H9 (cell line): ENCODE measurements around the gene KIF19. TPM values are rescaled to one million over a fixed set of nuclear protein-coding genes. Genes with fewer than 3 reads are reported as not detected.

Experiments used
- DNase-seq: peaks from one replicate; pipeline ENCODE4 v3.0.0-alpha.2; 2017
- H2AFZ ChIP-seq: one replicate; pipeline ENCODE4 v1.6.1; 2013; ENCODE audit warnings: mild to moderate bottlenecking, low read length, control low read depth, moderate library complexity
- H2AK5ac ChIP-seq: 2 replicates; pipeline ENCODE4 v1.6.1; 2013; ENCODE audit warnings: low read length, control low read depth, mixed read lengths; ENCODE audit not compliant: insufficient read length
- H2BK120ac ChIP-seq: one replicate; pipeline ENCODE4 v1.6.1; 2013; ENCODE audit warnings: low read depth, mild to moderate bottlenecking, low read length, control low read depth, inconsistent platforms; ENCODE audit not compliant: poor library complexity, severe bottlenecking
- H2BK12ac ChIP-seq: 2 replicates; pipeline ENCODE4 v1.6.1; 2013; ENCODE audit warnings: low read length, control low read depth, mixed read lengths, low read depth; ENCODE audit not compliant: insufficient read length
- H2BK15ac ChIP-seq: 2 replicates; pipeline ENCODE4 v1.6.1; 2013; ENCODE audit warnings: low read depth, low read length, control low read depth
- H2BK20ac ChIP-seq: one replicate; pipeline ENCODE4 v1.6.1; 2013; ENCODE audit warnings: low read depth, mild to moderate bottlenecking, low read length, control low read depth, inconsistent platforms; ENCODE audit not compliant: poor library complexity, severe bottlenecking
- H2BK5ac ChIP-seq: 2 replicates; pipeline ENCODE4 v1.6.1; 2013; ENCODE audit warnings: low read length, control low read depth, mixed read lengths; ENCODE audit not compliant: insufficient read length
- H3K14ac ChIP-seq: 2 replicates; pipeline ENCODE4 v1.6.1; 2013; ENCODE audit warnings: low read length, control low read depth; ENCODE audit not compliant: insufficient read depth
- H3K18ac ChIP-seq: 2 replicates; pipeline ENCODE4 v1.6.1; 2013; ENCODE audit warnings: low read depth, mild to moderate bottlenecking, mixed read lengths, low read length, control low read depth; ENCODE audit not compliant: insufficient read length
- H3K23ac ChIP-seq: 2 replicates; pipeline ENCODE4 v1.6.1; 2013; ENCODE audit warnings: low read length, control low read depth, mixed read lengths, low read depth; ENCODE audit not compliant: insufficient read length
- H3K23me2 ChIP-seq: 2 replicates; pipeline ENCODE4 v1.6.1; 2013; ENCODE audit warnings: low read depth, mild to moderate bottlenecking, mixed read lengths, low read length, control low read depth; ENCODE audit not compliant: insufficient read length, poor library complexity, severe bottlenecking
- H3K27ac ChIP-seq: 2 replicates; pipeline ENCODE4 v1.5.1; 2013; ENCODE audit warnings: low read length, control low read depth, mixed read lengths, low read depth; ENCODE audit not compliant: insufficient read length
- H3K27me3 ChIP-seq: 2 replicates; pipeline ENCODE4 v1.6.1; 2013; ENCODE audit warnings: low read length, control low read depth, inconsistent platforms; ENCODE audit not compliant: insufficient read depth
- H3K4ac ChIP-seq: 2 replicates; pipeline ENCODE4 v1.6.1; 2013; ENCODE audit warnings: low read depth, mild to moderate bottlenecking, control low read depth, inconsistent platforms, low read length, moderate library complexity
- H3K4me1 ChIP-seq: 2 replicates; pipeline ENCODE4 v1.6.1; 2013; ENCODE audit warnings: low read length, control low read depth, inconsistent platforms; ENCODE audit not compliant: insufficient read depth
- H3K4me2 ChIP-seq: 2 replicates; pipeline ENCODE4 v1.6.1; 2013; ENCODE audit warnings: low read length, control low read depth, mixed read lengths; ENCODE audit not compliant: insufficient read length, insufficient read depth
- H3K56ac ChIP-seq: 2 replicates; pipeline ENCODE4 v1.6.1; 2013; ENCODE audit warnings: low read depth, mild to moderate bottlenecking, mixed read lengths, low read length, control low read depth; ENCODE audit not compliant: insufficient read length
- H3K79me1 ChIP-seq: 2 replicates; pipeline ENCODE4 v1.6.1; 2013; ENCODE audit warnings: low read depth, mild to moderate bottlenecking, moderate library complexity, low read length, control low read depth, inconsistent platforms; ENCODE audit not compliant: insufficient read depth, poor library complexity, severe bottlenecking
- H3K79me2 ChIP-seq: 2 replicates; pipeline ENCODE4 v1.6.1; 2013; ENCODE audit warnings: low read length, control low read depth, inconsistent platforms; ENCODE audit not compliant: insufficient read depth
- H3K9ac ChIP-seq: 2 replicates; pipeline ENCODE4 v1.6.1; 2013; ENCODE audit warnings: low read length, control low read depth, mixed read lengths; ENCODE audit not compliant: insufficient read length; ENCODE audit errors: extremely low read depth
- H3K9me3 ChIP-seq: one replicate; pipeline ENCODE4 v1.6.1; 2013; ENCODE audit warnings: low read depth, low read length, inconsistent platforms; ENCODE audit not compliant: control insufficient read depth
- H3T11ph ChIP-seq: one replicate; pipeline ENCODE4 v1.6.1; 2013; ENCODE audit warnings: mild to moderate bottlenecking, low read length, control low read depth, inconsistent platforms
- H4K20me1 ChIP-seq: one replicate; pipeline ENCODE4 v1.6.1; 2013; ENCODE audit not compliant: control insufficient read depth, insufficient read length, insufficient read depth
- H4K5ac ChIP-seq: 2 replicates; pipeline ENCODE4 v1.6.1; 2013; ENCODE audit warnings: low read depth, mild to moderate bottlenecking, mixed read lengths, low read length, control low read depth; ENCODE audit not compliant: insufficient read length
- H4K8ac ChIP-seq: replicated peaks from 2 replicates; pipeline ENCODE4 v1.6.1; 2013; ENCODE audit warnings: low read length, control low read depth, mixed read lengths, low read depth; ENCODE audit not compliant: insufficient read length
- H4K91ac ChIP-seq: 2 replicates; pipeline ENCODE4 v1.6.1; 2013; ENCODE audit warnings: low read depth, mild to moderate bottlenecking, moderate library complexity, mixed read lengths, low read length, control low read depth; ENCODE audit not compliant: insufficient read length
- H3K27ac Mint-ChIP-seq, 3 experiments: 2 replicates in 2 of 3; 3 replicates in 1 of 3; pipeline ENCODE4 v1.8.0; 2020 to 2021; ENCODE audit warnings: mixed read lengths in 3 of 3, mild to moderate bottlenecking in 1 of 3, moderate library complexity in 1 of 3
- H3K27me3 Mint-ChIP-seq: 2 replicates; pipeline ENCODE4 v1.8.0; 2021; ENCODE audit warnings: low read depth, mild to moderate bottlenecking, moderate library complexity, mixed read lengths
- H3K36me3 Mint-ChIP-seq, 3 experiments: 2 replicates in 2 of 3; 3 replicates in 1 of 3; pipeline ENCODE4 v1.8.0; 2020 to 2021; ENCODE audit warnings: low read depth in 3 of 3, mixed read lengths in 3 of 3; ENCODE audit not compliant: insufficient read depth in 1 of 3
- H3K4me1 Mint-ChIP-seq, 2 experiments: 2 replicates each; pipeline ENCODE4 v1.8.0; 2020; ENCODE audit warnings: mixed read lengths in 2 of 2
- H3K4me3 Mint-ChIP-seq, 2 experiments: 2 replicates in 1 of 2; 3 replicates in 1 of 2; pipeline ENCODE4 v1.8.0; 2020 to 2021; ENCODE audit warnings: mild to moderate bottlenecking in 2 of 2, mixed read lengths in 2 of 2, moderate library complexity in 1 of 2
- H3K9me3 Mint-ChIP-seq, 2 experiments: 2 replicates in 1 of 2; 3 replicates in 1 of 2; pipeline ENCODE4 v1.8.0; 2020; ENCODE audit warnings: mild to moderate bottlenecking in 2 of 2, mixed read lengths in 2 of 2, moderate library complexity in 1 of 2
- CTCF ChIP-seq: fragments of 200-600 bp; sonication (generic); conservative IDR thresholded peaks from 3 replicates; pipeline ENCODE4 v1.8.0; 2021; ENCODE audit warnings: antibody characterized with exemption, mild to moderate bottlenecking
- WGBS: extraction: QIAGEN DNeasy Blood & Tissue Kit; methylation state at CpG from one replicate; pipeline ENCODE4 v1.1.7; 2013; ENCODE audit warnings: missing lambda C conversion rate, low lambda C conversion rate, mixed read lengths; ENCODE audit not compliant: insufficient read length; ENCODE audit errors: extremely low coverage; 5-methylcytosine and 5-hydroxymethylcytosine counted together
- total RNA-seq: library from RNA; stranded (reverse); gene quantifications from 2 replicates; pipeline ENCODE4 v1.2.1, GENCODE V29; 2021

The KIF19 gene
- total RNA-seq, 1 experiment from 2014 or later, result 0.13 TPM

- no peak for DNase-seq
- no peak overlapping the region; a peak in 1 of 5 replicates for H3K4me3 Mint-ChIP-seq
- no peak overlapping the region for H3K4ac ChIP-seq
- H3K79me1 ChIP-seq, result no peaks in the 10 kb centered on the region
- H3K14ac ChIP-seq, result no peak overlapping the region
- H2BK12ac ChIP-seq, result no peak overlapping the region
- no peak overlapping the region for H4K91ac ChIP-seq
- H2AK5ac ChIP-seq, result no peak overlapping the region
- H4K8ac ChIP-seq, result no peak overlapping the region
- H3K9ac ChIP-seq, result no peak overlapping the region
- no peak overlapping the region for H2BK15ac ChIP-seq
- H3K4me2 ChIP-seq, result no peak overlapping the region
- no peaks in the 10 kb centered on the region for H3K4me1 ChIP-seq
- H2AFZ ChIP-seq, result no peak overlapping the region
- no peak overlapping the region for H2BK5ac ChIP-seq
- H2BK120ac ChIP-seq, result no peak overlapping the region
- TF ChIP-seq CTCF, result no peak
- H3K9me3 ChIP-seq, result no peaks in the 10 kb centered on the region
- H3K27ac ChIP-seq, result no peak overlapping the region
- H2BK20ac ChIP-seq, result no peak overlapping the region
- H3K27me3 ChIP-seq, result no peaks in the 10 kb centered on the region
- H3K23me2 ChIP-seq, result peaks cover 2% of the 10 kb centered on the region
- no peaks in the 10 kb centered on the region; a peak in 2 of 7 replicates for H3K36me3 Mint-ChIP-seq
- H3T11ph ChIP-seq, result no peak overlapping the region
- H4K5ac ChIP-seq, result no peak overlapping the region
- no peaks in the 10 kb centered on the region for H4K20me1 ChIP-seq
- peaks cover 27 to 50% of the 10 kb centered on the region in 2 experiments for H3K4me1 Mint-ChIP-seq
- H3K18ac ChIP-seq, result no peak overlapping the region
- H3K23ac ChIP-seq, result no peak overlapping the region
- no peak overlapping the region; a peak in 1 of 7 replicates for H3K27ac Mint-ChIP-seq
- whole genome bisulfite sequencing, result no CpG with 5 or more reads among the region's 2 CpGs
- H3K56ac ChIP-seq, result no peak overlapping the region
- no peaks in the 10 kb centered on the region for H3K79me2 ChIP-seq
- H3K9me3 Mint-ChIP-seq, result peaks cover 0 to 4% of the 10 kb centered on the region in 2 experiments; a peak in 1 of 5 replicates
- H3K27me3 Mint-ChIP-seq, result peaks cover 18% of the 10 kb centered on the region
Observed at GRCh38 chr17:74389937-74390679, 64.1 kb downstream of the KIF19 start.
